Measurements from ENCODE around the gene TSPAN9. TPM values are rescaled to one million over a fixed set of nuclear protein-coding genes. Genes with fewer than 3 reads are reported as not detected.

TSPAN9 gene
- total and polyA plus RNA-seq, 9 donors: 24.9 to 72.3 (median 55.7) TPM

DNA sequence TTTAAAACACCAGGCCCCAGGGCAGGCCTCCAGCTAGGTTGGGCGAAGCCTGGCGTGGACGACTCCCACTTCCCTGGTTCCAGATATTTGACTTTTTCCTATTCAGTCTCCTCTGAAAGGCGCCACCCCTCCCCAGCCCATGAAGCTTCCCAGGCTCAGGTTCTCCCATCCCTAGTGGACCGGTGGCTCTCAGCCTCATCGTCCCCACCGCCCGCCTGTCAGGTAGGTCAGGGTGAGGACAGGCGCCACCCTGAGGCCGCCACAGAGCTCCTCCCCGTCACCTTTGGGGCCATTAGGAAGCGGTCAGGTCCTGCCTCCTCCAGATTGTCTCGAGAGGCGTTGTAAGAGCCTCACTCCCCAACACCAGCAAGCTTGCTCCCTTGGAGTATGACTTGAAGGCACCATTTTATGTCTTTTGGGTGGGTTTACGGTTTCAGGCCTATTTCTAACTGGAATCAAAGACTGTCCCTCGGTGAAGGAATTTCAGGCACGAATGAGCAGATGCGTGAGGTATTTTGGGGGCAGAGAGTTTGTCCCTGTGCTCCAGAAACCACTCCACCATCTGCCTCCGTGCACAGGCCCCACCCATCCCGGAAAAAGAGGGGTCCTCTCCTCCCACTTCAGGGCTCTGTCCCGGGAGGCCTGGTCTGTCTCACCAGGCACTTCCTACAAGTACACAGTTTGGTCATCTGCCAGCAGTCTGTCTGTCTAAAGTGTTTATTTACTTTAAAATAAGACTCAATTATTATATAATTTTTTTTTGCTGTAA lies 55.6 kb downstream of the TSPAN9 start:
- peaks cover 19% of the 10 kb centered on the region for H3K4me1 ChIP-seq (ENCODE audit: insufficient read depth)
- H3K27ac ChIP-seq: no peak overlapping the region
- TF ChIP-seq, protein P1, sequence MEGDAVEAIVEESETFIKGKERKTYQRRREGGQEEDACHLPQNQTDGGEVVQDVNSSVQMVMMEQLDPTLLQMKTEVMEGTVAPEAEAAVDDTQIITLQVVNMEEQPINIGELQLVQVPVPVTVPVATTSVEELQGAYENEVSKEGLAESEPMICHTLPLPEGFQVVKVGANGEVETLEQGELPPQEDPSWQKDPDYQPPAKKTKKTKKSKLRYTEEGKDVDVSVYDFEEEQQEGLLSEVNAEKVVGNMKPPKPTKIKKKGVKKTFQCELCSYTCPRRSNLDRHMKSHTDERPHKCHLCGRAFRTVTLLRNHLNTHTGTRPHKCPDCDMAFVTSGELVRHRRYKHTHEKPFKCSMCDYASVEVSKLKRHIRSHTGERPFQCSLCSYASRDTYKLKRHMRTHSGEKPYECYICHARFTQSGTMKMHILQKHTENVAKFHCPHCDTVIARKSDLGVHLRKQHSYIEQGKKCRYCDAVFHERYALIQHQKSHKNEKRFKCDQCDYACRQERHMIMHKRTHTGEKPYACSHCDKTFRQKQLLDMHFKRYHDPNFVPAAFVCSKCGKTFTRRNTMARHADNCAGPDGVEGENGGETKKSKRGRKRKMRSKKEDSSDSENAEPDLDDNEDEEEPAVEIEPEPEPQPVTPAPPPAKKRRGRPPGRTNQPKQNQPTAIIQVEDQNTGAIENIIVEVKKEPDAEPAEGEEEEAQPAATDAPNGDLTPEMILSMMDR (IDR thresholded peaks at IDR 0.05): no peak
- no peak for TF ChIP-seq POLR2A (IDR thresholded peaks at IDR 0.05)
- no peak for TF ChIP-seq EP300 (IDR thresholded peaks at IDR 0.05)
- H3K36me3 ChIP-seq: no peaks in the 10 kb centered on the region
- H3K9me3 ChIP-seq: no peaks in the 10 kb centered on the region
- DNase-seq: no peak
- H3K27me3 ChIP-seq: no peaks in the 10 kb centered on the region
- intact Hi-C loops (cut with DNase I): loop anchor here in 2 of 4 donors (5.0 to 10.0 kb wide), 3 partner anchors 56 to 62 kb away; partner anchors contain the start of gene TSPAN9 (in 2 of the 2)
- 61 to 70% (median 61%) methylated on average over 21 of the region's 21 CpGs for WGBS, 3 donors
- H3K4me3 ChIP-seq: no peak overlapping the region

DNA sequence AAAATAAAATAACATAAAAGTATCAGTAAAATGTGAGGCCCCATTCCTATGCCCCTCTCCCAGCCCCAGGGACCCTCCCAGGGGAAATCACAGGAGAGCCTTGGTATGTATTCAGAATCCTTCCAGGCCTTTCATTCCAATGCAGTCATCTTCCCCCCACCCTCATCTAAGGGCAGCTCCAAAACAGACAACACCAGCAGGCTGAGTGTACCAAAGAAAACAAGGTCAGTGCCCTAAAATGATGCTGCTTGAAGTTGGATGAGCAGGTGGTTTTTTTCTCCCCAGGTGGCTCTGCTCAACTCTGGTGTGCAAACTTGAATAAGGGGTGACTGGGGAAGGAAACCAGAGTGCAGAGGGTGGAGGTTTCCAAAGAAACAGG lies 56.2 kb downstream of the TSPAN9 start:
- H3K4me3 ChIP-seq: no peak overlapping the region
- TF ChIP-seq, protein P1 (IDR thresholded peaks at IDR 0.05): no peak
- intact Hi-C loops (cut with DNase I): loop anchor here in 2 of 4 donors (5.0 to 10.0 kb wide), 3 partner anchors 56 to 61 kb away; partner anchors contain the start of gene TSPAN9 (in 2 of the 2)
- no peak for DNase-seq
- H3K27ac ChIP-seq: no peak overlapping the region
- peaks cover 21% of the 10 kb centered on the region for H3K4me1 ChIP-seq (ENCODE audit: insufficient read depth)
- no peaks in the 10 kb centered on the region for H3K9me3 ChIP-seq
- H3K36me3 ChIP-seq: no peaks in the 10 kb centered on the region
- no peaks in the 10 kb centered on the region for H3K27me3 ChIP-seq

DNA sequence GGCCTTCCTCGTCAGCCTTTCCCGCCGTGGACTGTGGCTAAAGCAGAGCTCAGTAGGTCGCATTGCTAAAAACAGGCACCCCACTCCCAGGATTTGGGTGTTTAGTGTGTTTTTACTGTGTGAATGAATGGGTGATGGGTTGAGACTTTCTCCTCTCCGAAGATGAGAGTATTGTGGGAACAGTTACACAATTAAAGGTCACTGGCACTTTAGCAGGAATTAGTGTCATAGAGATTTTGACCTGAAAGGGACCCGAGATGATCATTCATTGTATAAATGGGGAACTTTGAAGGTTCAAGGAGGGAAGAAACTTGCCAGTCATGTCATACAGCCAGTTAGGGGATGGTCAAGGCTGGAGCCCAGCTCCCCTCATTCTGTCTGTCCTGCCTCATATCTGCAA lies 56.9 kb downstream of the TSPAN9 start:
- Histone ChIP-seq H3K9me3 (no peaks in the 10 kb centered on the region), H3K27me3 (no peaks in the 10 kb centered on the region), H3K4me3 (no peak overlapping the region), H3K27ac (no peak overlapping the region), H3K4me1 (ENCODE audit: insufficient read depth) (peaks cover 21% of the 10 kb centered on the region), H3K36me3 (no peaks in the 10 kb centered on the region)
- intact Hi-C loops (cut with DNase I): loop anchor here in 2 of 4 donors (2.0 to 10.0 kb wide), 4 partner anchors 57 to 141 kb away; partner anchors contain the start of gene TSPAN9 (in 2 of the 2)
- DNase-seq: no peak
- WGBS, 3 donors: 72 to 84% (median 82%) methylated on average over 6 of the region's 6 CpGs
- no peak for TF ChIP-seq POLR2A (IDR thresholded peaks at IDR 0.05)
- TF ChIP-seq EP300 (IDR thresholded peaks at IDR 0.05): no peak
- TF ChIP-seq, protein P1 (IDR thresholded peaks at IDR 0.05): no peak

DNA sequence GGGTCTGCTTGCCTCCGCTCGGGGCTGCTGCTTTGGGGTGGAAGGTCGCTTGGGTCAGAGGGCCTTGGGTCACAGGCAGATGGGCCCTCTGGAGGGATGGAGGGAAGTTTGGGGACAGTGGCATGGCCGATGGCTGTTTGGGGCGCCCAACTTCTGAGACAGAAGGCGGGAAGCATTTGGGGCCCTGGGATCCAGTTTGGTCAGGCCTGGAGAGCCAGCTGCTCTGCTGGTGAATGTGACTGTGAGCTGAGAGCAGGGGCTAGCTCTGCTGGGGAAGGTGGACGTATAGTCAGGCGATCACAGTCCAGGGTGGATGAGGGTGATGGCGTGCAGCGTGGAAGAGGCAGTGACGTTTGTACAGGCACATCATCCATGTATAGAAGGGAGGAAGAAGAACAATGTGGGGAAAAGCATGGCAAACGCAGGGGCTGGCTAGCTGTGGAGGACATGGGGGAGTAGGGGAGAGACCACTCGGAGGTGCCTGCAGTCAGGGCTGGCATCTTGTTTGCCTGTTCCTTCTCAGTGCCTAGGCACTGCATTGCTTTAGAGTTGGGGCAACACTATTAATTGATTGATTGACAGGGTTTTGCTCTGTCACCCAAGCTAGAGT lies 57.5 kb downstream of the TSPAN9 start:
- Histone ChIP-seq H3K9me3 (no peaks in the 10 kb centered on the region), H3K27me3 (no peaks in the 10 kb centered on the region), H3K4me3 (no peak overlapping the region), H3K27ac (no peak overlapping the region), H3K36me3 (no peaks in the 10 kb centered on the region), H3K4me1 (ENCODE audit: insufficient read depth) (peaks cover 25% of the 10 kb centered on the region)
- DNase-seq: no peak
- 89 to 93% (median 91%) methylated on average over 13 of the region's 13 CpGs for WGBS, 3 donors
- intact Hi-C loops (cut with DNase I): loop anchor here (2.0 to 10.0 kb wide), 6 partner anchors 57 to 143 kb away; partner anchors contain the start of gene TSPAN9 (in 4 of the 4)
- TF ChIP-seq, protein P1 (IDR thresholded peaks at IDR 0.05): no peak
- TF ChIP-seq EP300 (IDR thresholded peaks at IDR 0.05) (no peak), POLR2A (IDR thresholded peaks at IDR 0.05) (no peak)
